ENCODE data around the gene CNOT1.

DNA sequence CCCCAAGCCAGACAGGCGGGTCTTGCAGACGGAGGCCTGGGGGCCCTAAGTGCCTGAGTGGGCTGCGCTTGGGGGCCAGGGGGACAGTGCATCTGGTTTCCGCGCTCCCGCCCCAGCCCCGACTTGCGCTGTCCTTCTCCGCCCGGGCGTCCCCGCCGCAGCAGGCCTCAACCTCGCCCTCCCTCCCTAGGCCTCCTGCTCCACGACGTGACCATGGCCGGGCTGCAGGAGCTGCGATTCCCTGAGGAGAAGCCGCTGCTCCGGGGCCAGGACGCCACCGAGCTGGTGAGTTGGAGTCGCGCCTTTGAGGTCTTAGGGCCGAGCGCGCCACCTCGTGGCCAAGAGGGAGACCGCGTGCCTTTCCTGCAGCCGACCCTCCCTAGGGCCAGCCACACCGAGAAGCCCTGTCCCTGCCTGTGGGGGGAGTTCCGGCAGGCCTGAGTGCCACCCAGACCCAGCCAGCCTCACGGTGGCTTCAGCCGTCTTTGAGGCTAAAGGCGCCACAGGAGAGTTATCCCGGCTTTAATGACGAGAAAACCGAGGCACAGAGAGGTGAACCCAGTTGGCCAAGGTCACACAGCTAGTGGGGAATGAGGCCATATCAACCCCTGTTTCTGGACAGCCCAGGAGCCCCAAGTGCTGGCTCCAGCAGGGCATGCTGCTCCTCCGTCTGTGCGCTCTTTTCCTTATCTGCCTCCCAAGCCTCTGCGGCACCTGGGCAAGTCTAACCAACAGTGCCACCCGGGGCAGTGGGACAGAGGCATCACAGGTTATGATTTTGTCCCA lies 141.9 kb downstream of the CNOT1 start:
- TF ChIP-seq, protein P1, sequence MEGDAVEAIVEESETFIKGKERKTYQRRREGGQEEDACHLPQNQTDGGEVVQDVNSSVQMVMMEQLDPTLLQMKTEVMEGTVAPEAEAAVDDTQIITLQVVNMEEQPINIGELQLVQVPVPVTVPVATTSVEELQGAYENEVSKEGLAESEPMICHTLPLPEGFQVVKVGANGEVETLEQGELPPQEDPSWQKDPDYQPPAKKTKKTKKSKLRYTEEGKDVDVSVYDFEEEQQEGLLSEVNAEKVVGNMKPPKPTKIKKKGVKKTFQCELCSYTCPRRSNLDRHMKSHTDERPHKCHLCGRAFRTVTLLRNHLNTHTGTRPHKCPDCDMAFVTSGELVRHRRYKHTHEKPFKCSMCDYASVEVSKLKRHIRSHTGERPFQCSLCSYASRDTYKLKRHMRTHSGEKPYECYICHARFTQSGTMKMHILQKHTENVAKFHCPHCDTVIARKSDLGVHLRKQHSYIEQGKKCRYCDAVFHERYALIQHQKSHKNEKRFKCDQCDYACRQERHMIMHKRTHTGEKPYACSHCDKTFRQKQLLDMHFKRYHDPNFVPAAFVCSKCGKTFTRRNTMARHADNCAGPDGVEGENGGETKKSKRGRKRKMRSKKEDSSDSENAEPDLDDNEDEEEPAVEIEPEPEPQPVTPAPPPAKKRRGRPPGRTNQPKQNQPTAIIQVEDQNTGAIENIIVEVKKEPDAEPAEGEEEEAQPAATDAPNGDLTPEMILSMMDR (IDR thresholded peaks at IDR 0.05) = peak; percentile 77 to 96 (median 91)
- TF ChIP-seq EP300 (IDR thresholded peaks at IDR 0.05; ENCODE audit: low read depth) (no peak), POLR2A (IDR thresholded peaks at IDR 0.05) (no peak)

Data from transverse colon (tissue), 3 donors.